CD14-positive monocyte (primary cell): ENCODE measurements around the gene UPB1. TPM values are rescaled to one million over a fixed set of nuclear protein-coding genes. Genes with fewer than 3 reads are reported as not detected.

Experiments used
- DNase-seq, 3 donors: peaks; one replicate each; pipeline ENCODE4 v3.0.0-alpha.2; 2011 to 2022
- H2AFZ ChIP-seq: 2 replicates; pipeline ENCODE4 v1.6.0; 2012; ENCODE audit warnings: mild to moderate bottlenecking, low read depth, low read length, inconsistent platforms; ENCODE audit not compliant: insufficient read depth, poor library complexity, severe bottlenecking
- H3K27ac ChIP-seq, 2 donors: 1 replicate in 1 of 2; 2 replicates in 1 of 2; pipeline ENCODE4 v1.5.1; 2012 to 2013; ENCODE audit warnings: low read length in 2 of 2, control low read depth in 1 of 2, inconsistent platforms in 1 of 2, low read depth in 1 of 2, mild to moderate bottlenecking in 1 of 2
- H3K27me3 ChIP-seq, 2 donors: one replicate each; pipeline versions ENCODE4 v1.6.0 to v1.6.1; 2011 to 2013; ENCODE audit warnings: low read length in 2 of 2; ENCODE audit not compliant: control insufficient read depth in 2 of 2, insufficient read depth in 2 of 2
- H3K36me3 ChIP-seq, 2 donors: replicated peaks in 1 of 2; 1 replicate in 1 of 2; 2 replicates in 1 of 2; pipeline versions ENCODE4 v1.5.1 to v1.6.1; 2012 to 2013; ENCODE audit warnings: low read length in 2 of 2, control low read depth in 1 of 2, inconsistent platforms in 1 of 2, mild to moderate bottlenecking in 1 of 2; ENCODE audit not compliant: insufficient read depth in 2 of 2, control insufficient read depth in 1 of 2
- H3K4me1 ChIP-seq, 2 donors: 1 replicate in 1 of 2; 2 replicates in 1 of 2; pipeline versions ENCODE4 v1.5.1 to v1.6.1; 2012 to 2013; ENCODE audit warnings: low read length in 2 of 2, control low read depth in 1 of 2, inconsistent platforms in 1 of 2, mild to moderate bottlenecking in 1 of 2, moderate library complexity in 1 of 2; ENCODE audit not compliant: insufficient read depth in 2 of 2, control insufficient read depth in 1 of 2
- H3K4me2 ChIP-seq: replicated peaks from 2 replicates; pipeline ENCODE3; 2012; ENCODE audit warnings: low read length, moderate library complexity, mild to moderate bottlenecking; ENCODE audit not compliant: poor library complexity, severe bottlenecking; ENCODE audit errors: extremely low read depth
- H3K4me3 ChIP-seq, 3 experiments: fragments of 200-600 bp in 1 of 3; sonication (generic) in 1 of 3; replicated peaks in 1 of 3; 1 replicate in 2 of 3; 2 replicates in 1 of 3; pipeline ENCODE4 v1.5.1; 2011 to 2013; ENCODE audit warnings: low read length in 3 of 3, mild to moderate bottlenecking in 3 of 3, control low read depth in 2 of 3, low read depth in 2 of 3, inconsistent platforms in 1 of 3, moderate library complexity in 1 of 3
- H3K79me2 ChIP-seq: 2 replicates; pipeline ENCODE4 v1.6.0; 2012; ENCODE audit warnings: mild to moderate bottlenecking, control low read depth, inconsistent platforms, low read length, moderate library complexity; ENCODE audit not compliant: insufficient read depth
- H3K9ac ChIP-seq: 2 replicates; pipeline ENCODE4 v1.6.0; 2017; ENCODE audit warnings: low read length, mild to moderate bottlenecking; ENCODE audit not compliant: insufficient read depth, poor library complexity, severe bottlenecking
- H3K9me3 ChIP-seq, 2 donors: replicated peaks in 1 of 2; 1 replicate in 1 of 2; 2 replicates in 1 of 2; pipeline versions ENCODE4 v1.5.1 to v1.6.1; 2012 to 2013; ENCODE audit warnings: low read length in 2 of 2, control low read depth in 1 of 2; ENCODE audit not compliant: control insufficient read depth in 1 of 2, insufficient read depth in 1 of 2
- H4K20me1 ChIP-seq: 2 replicates; pipeline ENCODE4 v1.6.0; 2012; ENCODE audit warnings: mild to moderate bottlenecking, low read length, control low read depth, moderate library complexity; ENCODE audit not compliant: insufficient read depth
- H3K27ac Mint-ChIP-seq, 7 donors: one replicate each; pipeline ENCODE4 v1.8.0; 2020; ENCODE audit warnings: mild to moderate bottlenecking in 7 of 7, mixed read lengths in 7 of 7, moderate library complexity in 6 of 7, inconsistent platforms in 2 of 7
- H3K27me3 Mint-ChIP-seq, 3 donors: one replicate each; pipeline ENCODE4 v1.8.0; 2021 to 2022; ENCODE audit warnings: low read depth in 3 of 3, mild to moderate bottlenecking in 3 of 3, mixed read lengths in 3 of 3, moderate library complexity in 3 of 3, inconsistent platforms in 1 of 3
- H3K36me3 Mint-ChIP-seq, 2 donors: one replicate each; pipeline ENCODE4 v1.8.0; 2020; ENCODE audit warnings: mixed read lengths in 2 of 2, inconsistent platforms in 1 of 2, mild to moderate bottlenecking in 1 of 2
- H3K4me1 Mint-ChIP-seq: one replicate; pipeline ENCODE4 v1.8.0; 2020; ENCODE audit warnings: mild to moderate bottlenecking, mixed read lengths
- H3K4me3 Mint-ChIP-seq, 2 donors: one replicate each; pipeline ENCODE4 v1.8.0; 2020; ENCODE audit warnings: mild to moderate bottlenecking in 2 of 2, mixed read lengths in 2 of 2, moderate library complexity in 1 of 2
- H3K9me3 Mint-ChIP-seq, 7 donors: one replicate each; pipeline ENCODE4 v1.8.0; 2020 to 2022; ENCODE audit warnings: mixed read lengths in 7 of 7, mild to moderate bottlenecking in 6 of 7, moderate library complexity in 6 of 7, inconsistent platforms in 2 of 7
- WGBS: methylation state at CpG from one replicate; pipeline ENCODE4 v1.1.5; 2013; ENCODE audit warnings: missing lambda C conversion rate; ENCODE audit not compliant: insufficient coverage; 5-methylcytosine and 5-hydroxymethylcytosine counted together
- intact Hi-C, 2 donors: fragments of 100-400 bp; cut with micrococcal nuclease; formaldehyde crosslinking; loops; one replicate each; pipeline versions ENCODE4 v1.15.0 to v1.15.1; 2023
- polyA plus RNA-seq, 3 donors: library from polyadenylated mRNA; depleted of rRNA in 1 of 3; unstranded in 2 of 3; stranded (reverse) in 1 of 3; fragments of 300-500 nt in 2 of 3; fragments of >200 nt in 1 of 3; fragmentation: Illumina TruSeq in 2 of 3; gene quantifications; 1 replicate in 2 of 3; 2 replicates in 1 of 3; pipeline ENCODE4 v1.2.3, GENCODE V29; 2012 to 2021
- TF ChIP-seq, protein P1 (sequence below): fragments of 200-600 bp; IDR thresholded peaks from one replicate; pipeline ENCODE4 v1.8.0; 2022; ENCODE audit warnings: antibody characterized with exemption, mild to moderate bottlenecking

The UPB1 gene
- polyA plus RNA-seq, 3 donors, result 0.13 to 0.17 TPM; not detected in 1

DNA sequence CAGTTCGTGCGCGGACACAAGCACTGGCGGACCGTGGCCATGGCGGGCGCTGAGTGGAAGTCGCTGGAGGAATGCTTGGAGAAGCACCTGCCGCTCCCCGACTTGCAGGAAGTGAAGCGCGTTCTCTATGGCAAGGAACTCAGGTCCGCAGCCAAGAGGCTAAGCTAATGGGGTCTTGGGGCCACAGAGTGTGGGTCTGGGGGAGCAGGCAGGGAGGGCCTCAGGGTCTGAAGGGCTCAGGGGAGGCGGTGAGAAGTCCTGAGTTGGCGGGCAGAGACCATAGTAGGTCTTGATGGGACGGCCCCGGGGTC is 188 bp downstream of the UPB1 start:
- peaks cover 4 to 7% of the 10 kb centered on the region in 2 donors for H3K9me3 ChIP-seq
- Mint-ChIP-seq H3K4me1 (peaks cover 34% of the 10 kb centered on the region), H3K36me3 (peaks cover 9 to 10% of the 10 kb centered on the region in 2 donors), H3K9me3 (peaks cover 0 to 12% (median 7%) of the 10 kb centered on the region in 7 donors), H3K4me3 (peak overlapping the region in 1 of 2 donors; percentile 76), H3K27me3 (peaks cover 36 to 40% (median 39%) of the 10 kb centered on the region in 3 donors), H3K27ac (no peak overlapping the region)
- intact Hi-C loops, result loop anchor here in 1 of 2 donors (5.0 kb wide), 1 partner anchor 42 kb away; no protein-coding TSS in a partner anchor
- H3K9ac ChIP-seq, result no peak overlapping the region
- no peaks in the 10 kb centered on the region for H4K20me1 ChIP-seq
- no peak for DNase-seq
- 94% methylated on average over 13 of the region's 17 CpGs for WGBS
- no peak overlapping the region for H2AFZ ChIP-seq
- H3K4me2 ChIP-seq, result no peak overlapping the region
- H3K4me3 ChIP-seq, result no peak overlapping the region
- peaks cover 25 to 29% of the 10 kb centered on the region in 2 donors for H3K4me1 ChIP-seq
- no peaks in the 10 kb centered on the region for H3K36me3 ChIP-seq
- no peak overlapping the region for H3K27ac ChIP-seq
- no peaks in the 10 kb centered on the region for H3K79me2 ChIP-seq
- peaks cover 12 to 23% of the 10 kb centered on the region in 2 donors for H3K27me3 ChIP-seq
- TF ChIP-seq, protein P1, sequence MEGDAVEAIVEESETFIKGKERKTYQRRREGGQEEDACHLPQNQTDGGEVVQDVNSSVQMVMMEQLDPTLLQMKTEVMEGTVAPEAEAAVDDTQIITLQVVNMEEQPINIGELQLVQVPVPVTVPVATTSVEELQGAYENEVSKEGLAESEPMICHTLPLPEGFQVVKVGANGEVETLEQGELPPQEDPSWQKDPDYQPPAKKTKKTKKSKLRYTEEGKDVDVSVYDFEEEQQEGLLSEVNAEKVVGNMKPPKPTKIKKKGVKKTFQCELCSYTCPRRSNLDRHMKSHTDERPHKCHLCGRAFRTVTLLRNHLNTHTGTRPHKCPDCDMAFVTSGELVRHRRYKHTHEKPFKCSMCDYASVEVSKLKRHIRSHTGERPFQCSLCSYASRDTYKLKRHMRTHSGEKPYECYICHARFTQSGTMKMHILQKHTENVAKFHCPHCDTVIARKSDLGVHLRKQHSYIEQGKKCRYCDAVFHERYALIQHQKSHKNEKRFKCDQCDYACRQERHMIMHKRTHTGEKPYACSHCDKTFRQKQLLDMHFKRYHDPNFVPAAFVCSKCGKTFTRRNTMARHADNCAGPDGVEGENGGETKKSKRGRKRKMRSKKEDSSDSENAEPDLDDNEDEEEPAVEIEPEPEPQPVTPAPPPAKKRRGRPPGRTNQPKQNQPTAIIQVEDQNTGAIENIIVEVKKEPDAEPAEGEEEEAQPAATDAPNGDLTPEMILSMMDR, result no peak

DNA sequence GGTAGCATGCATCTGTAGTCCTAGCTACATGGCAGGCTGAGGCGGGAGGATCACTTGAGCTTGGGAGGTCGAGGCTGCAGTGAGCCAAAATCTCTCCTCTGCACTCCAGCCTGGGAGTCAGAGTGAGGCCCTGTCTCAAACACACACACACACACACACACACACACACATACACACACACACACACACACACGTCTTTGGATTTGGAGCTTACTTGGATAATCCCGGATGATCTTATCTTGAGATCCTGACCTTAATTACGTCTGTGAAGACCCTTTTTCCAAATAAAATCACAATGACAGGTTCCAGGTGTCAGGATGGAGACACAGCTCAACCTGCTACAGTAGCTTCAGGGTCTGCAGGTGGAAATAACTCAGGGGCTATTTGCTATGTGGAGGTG is 1.1 kb downstream of the UPB1 start:
- peaks cover 9 to 10% of the 10 kb centered on the region in 2 donors for H3K36me3 Mint-ChIP-seq
- no peak overlapping the region for H3K4me2 ChIP-seq
- H3K27me3 ChIP-seq, result peaks cover 12 to 23% of the 10 kb centered on the region in 2 donors
- intact Hi-C loops, result loop anchor here in 1 of 2 donors (5.0 kb wide), 1 partner anchor 41 kb away; no protein-coding TSS in a partner anchor
- peaks cover 4 to 7% of the 10 kb centered on the region in 2 donors for H3K9me3 ChIP-seq
- peaks cover 0 to 12% (median 7%) of the 10 kb centered on the region in 7 donors for H3K9me3 Mint-ChIP-seq
- no peaks in the 10 kb centered on the region for H3K79me2 ChIP-seq
- H2AFZ ChIP-seq, result no peak overlapping the region
- H3K4me3 Mint-ChIP-seq, result no peak overlapping the region
- no peak overlapping the region for H3K4me3 ChIP-seq
- peaks cover 25 to 29% of the 10 kb centered on the region in 2 donors for H3K4me1 ChIP-seq
- H3K36me3 ChIP-seq, result no peaks in the 10 kb centered on the region
- H3K27ac Mint-ChIP-seq, result peak overlapping the region in 1 of 7 donors; percentile 38
- no peak for DNase-seq
- WGBS, result 94% methylated on average over 3 of the region's 5 CpGs
- H3K4me1 Mint-ChIP-seq, result peaks cover 34% of the 10 kb centered on the region
- TF ChIP-seq, protein P1, result no peak
- H3K27ac ChIP-seq, result no peak overlapping the region
- H4K20me1 ChIP-seq, result no peaks in the 10 kb centered on the region
- peaks cover 36 to 40% (median 39%) of the 10 kb centered on the region in 3 donors for H3K27me3 Mint-ChIP-seq
- no peak overlapping the region for H3K9ac ChIP-seq
